DMS 273 (cell line): Measurements from ENCODE around the gene ESRRG.
A peak's percentile ranks its signal among the peaks of the same experiment; 100 is the strongest.

Experiments used
- DNase-seq: peaks from one replicate; lab custom pipeline; 2025; ENCODE audit not compliant: unreplicated experiment; lab: John Stamatoyannopoulos, UW

Gene ESRRG

DNA sequence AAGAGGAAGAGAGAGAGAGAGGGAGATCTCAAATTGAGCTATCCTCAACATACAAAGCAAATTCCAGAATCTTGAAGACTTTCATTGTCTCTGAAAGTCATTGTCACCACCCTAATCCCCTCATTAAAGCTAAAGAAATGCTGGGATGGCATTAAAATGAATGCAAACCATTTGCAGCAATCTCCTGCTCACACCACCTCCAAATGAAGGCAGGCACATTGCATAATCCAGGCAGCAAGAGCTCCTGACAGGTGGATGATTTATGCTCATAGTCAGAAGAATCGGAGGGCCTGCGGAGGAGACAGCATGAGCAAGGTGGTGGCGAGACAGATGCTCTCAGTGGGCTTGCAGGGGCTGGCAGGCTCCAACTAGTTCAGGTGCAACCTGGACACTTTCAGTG lies 90.2 kb downstream of the ESRRG start:
- DNase-seq, result peak; percentile 25

DNA sequence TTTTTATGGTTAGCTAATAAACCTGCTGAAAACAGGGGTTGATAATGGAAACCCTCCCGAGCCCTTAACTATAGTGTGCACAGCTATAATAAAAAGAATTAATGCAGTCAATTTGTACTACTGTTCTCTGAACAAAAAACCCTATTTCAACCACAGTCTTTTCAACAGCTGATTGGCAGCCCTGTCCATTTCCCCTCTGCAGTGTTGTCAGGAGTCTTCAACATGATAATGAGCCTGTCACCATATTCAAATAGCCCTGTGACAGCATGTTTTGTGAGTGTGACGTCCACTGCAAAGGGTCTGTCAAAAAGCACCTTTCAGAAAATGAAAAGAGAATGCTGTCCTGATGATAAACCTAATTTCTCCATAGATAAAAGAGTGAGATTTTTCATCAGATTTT lies 92.7 kb downstream of the ESRRG start:
- no peak for DNase-seq

DNA sequence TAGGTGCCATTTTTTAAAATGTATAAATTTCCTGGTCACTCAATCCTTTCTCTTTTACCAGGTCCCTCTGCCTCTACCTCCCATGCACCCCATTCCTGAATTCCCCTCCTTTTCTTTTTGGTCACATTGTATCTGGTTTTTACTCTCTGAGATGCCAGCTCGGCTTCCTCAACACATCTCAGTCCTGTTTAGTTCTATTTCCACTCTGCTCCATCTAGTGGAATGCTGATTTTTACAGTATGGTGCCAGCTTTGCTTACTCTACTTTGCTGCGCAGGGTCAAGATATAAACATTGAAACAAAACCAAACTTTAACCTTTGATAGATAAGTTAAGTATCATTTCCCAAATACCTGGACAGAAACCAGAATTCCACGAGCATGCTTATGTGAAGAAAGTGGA lies 96.0 kb downstream of the ESRRG start:
- DNase-seq, result no peak

DNA sequence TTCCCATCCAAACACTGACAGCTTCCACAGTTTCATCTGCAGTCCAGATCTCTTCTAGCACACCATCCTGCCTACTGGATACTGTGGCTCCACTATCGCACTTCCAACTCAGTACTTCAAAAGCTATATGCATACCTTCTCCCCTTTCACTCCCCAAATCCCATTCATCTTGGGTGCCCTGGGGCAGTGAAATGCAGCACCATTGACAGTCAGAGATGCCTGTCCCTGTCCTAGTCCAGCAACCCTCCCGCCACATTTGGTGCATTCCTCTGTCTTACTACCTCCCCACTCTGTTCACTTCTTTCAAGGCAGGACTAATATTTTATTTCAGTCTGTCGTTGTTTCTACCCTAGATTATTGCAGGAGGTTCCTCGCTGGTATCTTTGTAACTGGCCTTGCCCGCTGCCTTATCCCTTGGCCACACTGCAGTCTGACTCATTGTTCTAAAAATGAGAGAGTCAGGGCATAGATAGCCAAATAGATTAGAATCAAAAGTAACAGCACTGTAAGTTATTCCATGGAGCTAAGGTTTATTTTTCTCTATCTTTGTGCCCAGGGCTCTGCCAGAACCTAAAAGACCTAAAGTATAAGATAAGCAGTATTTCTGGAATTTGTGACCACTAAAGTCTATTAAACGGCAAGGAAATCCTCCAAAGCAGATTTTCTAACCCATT lies 96.7 kb downstream of the ESRRG start:
- DNase-seq, result no peak

DNA sequence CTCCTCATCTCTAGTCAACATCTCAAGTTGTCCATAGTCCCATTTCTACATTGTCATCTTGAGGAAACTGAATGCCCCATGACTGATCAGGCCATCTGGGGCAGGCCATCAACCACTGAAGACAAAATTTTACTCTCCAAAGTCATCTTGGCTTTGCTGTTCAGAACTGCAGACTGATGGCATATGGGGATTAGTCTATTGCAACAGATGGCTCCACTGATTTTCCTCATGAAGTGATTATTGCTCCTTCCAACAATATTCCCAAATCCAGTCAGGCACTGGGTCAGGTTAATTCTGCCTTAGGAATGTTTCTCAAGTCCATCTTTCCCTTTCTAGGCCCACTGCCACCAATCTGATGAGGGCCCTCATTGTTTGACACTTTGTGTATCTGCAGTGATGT lies 101.7 kb downstream of the ESRRG start:
- DNase-seq, result peak; percentile 54

DNA sequence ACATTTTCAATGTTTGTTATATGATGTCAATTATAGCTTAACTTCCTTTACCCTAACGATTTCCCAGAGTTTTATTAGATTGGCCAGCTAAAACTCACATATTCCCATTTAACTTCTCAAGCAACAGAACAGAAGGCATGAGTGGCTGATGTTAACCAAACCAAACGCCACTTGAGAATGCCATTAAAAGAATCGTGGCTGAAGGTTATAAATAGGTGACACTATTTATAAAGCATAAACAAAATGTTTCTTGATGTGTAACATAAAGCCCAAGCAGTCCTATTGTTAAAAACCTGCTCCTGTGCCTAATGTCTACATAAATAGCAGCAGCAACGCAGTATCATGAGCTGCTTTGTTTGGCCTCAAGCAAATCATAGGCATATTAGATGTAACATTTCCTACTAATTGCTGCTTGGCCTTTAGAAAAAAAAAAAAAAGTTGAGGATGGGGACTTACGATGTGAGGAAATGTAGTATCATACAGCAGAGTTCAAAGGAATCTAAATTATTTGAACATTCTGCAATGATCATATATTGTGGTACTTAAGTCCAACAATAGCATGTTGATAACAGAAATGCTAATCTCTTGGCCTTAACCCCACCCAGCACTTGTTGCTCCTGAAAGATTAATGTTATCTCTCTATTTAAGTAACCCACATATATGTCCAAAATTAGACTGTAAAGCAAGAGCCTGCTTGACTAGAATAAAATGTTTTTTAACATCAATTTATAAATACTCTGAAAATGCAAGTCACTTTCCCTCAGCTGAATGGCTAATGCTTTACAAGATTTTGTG lies 106.0 kb downstream of the ESRRG start:
- no peak for DNase-seq

DNA sequence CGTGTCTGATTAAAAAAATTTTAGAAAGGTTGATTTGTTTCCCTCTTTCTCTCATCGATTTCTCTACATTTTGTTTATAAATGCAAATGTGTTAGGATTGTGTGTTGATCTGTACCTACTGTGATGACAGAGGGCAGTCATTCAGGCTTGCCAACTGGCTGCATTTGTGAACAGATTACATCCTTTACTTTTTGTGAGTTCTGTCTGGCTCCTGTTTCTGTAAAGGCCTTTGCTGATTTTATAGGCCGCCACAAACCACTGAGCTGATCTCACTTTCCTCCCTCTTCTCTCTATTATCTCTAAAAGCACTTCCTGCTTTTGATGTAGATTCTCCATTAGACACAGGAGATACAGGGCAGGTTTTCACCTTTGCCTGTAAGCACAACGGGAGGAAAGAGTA lies 106.8 kb downstream of the ESRRG start:
- DNase-seq, result no peak

DNA sequence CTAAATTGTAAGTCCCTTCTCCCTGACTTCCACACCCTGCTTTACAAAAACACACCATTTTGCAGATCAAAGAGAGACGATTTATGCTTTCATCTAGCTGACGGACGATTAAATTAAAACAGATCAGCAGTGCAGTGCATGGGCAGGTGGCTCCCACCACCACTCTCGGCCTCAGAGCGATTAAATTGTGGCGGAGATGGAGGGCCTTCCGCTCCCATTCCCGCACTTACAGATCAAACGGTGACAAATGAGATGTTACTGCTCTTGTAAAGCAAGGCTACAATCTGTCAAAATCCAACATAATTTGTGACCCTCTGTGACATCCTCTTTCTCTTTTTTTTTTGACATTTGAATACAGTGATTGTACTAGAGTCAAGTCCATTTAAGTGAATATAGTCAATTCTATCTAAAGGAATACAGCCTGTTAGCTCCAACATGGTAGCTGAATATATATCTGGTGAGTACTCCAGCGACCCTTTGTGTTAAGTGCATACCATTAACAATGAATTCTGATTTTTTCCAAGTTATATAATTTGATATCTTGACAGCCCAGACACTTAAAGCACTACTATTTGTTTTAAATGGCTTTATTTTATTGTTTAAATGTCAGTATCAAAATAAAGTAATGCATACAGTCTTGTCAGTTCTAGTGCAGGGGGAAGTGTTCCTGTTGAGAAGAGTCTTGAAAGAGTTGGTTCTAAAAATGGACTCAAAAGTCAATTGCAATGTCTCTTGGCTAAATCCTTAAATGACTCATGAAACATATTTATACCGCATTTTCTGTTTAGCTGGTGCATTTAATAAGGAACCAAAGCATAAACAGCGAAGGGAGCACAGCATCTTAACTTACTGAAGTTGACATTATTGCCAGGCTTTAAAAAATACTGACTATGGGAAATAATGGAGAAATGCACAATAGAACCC lies 109.0 kb downstream of the ESRRG start:
- DNase-seq, result no peak

DNA sequence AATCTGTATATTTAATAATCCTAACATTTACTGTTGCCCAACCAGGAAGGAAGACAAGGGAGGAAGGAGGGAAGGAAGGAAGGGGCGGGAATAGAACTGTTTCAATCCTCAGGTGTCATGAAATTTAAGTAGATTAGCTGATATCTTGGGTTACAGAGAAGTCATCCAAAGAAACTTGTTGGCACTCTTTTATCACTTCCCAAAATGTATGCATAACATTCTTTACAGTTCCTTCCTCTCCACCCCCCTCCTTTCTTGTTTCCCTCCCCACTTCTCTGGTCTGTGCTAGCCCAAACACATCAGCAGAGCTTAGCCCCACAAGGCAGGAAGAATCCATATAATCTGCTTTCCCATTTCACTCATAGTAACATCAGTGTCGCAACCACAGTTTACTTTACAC lies 110.9 kb downstream of the ESRRG start:
- no peak for DNase-seq

DNA sequence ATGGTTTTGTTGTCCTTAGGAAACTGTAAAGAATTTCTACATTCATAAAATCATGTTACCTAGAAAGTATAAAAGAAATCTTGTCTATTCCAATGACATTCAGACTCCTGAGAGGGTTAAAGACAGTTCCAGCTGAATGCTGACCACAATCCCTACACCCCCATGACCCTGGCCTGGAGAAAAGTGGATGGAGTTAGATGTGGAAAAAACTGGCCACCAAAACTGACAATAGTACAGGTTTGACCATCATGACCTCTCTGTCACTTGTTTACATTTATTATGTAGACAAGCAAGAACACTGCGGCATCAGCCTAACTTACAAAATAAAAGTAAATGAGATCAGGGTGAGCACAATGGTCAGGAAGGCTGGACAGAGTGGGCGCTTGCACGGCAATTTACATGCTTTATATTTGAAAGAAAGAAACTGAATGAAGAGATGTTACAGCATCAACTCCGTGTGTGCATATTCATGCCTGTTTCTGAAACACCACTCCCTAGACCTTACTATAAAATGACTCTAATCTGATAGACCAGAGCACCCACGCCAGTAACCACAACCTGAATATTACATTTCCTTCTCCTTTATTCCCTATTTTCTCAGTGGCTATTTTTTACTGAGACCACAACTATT lies 116.0 kb downstream of the ESRRG start:
- DNase-seq, result no peak

DNA sequence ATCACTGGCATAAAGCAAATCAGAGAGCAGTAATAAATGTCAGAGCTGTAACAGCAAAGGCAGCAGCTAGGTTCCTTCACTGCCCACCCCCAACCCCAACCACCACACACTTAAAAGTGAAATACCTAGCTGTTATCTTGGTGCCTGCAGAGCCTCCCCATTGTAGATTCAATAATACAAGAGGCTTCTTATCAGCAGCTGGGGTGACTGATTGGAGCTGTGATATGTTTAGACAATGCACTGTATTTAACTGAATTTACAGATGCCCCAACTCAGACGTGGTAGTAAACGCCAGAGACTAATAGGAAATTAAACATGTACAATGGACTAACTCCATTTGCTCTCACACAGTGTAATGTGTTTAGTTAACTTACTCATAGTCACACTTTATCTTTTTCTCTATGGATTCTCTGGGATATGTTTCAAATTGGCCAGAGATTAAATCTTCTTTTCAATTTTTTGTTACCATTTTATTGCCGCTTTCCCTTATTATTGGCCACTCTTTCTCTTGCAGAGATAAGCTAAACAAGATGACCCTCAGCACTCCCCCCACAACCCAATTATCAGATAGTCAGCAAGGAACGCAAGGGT lies 117.1 kb downstream of the ESRRG start:
- no peak for DNase-seq

DNA sequence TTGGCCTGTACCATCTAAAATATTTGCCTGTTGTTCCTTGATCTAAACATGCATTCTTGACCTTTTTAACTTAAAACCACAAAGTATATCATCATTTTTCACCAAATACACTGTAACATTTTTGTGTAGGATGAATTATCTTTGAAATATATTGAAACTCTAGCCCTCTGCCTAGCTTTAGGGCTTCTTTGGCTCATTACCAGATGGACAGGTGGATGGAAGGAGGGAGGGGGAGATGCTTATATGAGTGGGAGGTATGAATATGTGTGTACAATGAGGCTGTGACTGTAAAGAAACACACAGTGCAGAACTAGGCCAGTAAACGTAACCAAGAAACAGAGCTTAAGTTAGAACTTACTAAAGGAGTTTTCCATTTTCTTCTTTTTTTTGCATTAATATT lies 118.5 kb downstream of the ESRRG start:
- DNase-seq, result peak; percentile 74

DNA sequence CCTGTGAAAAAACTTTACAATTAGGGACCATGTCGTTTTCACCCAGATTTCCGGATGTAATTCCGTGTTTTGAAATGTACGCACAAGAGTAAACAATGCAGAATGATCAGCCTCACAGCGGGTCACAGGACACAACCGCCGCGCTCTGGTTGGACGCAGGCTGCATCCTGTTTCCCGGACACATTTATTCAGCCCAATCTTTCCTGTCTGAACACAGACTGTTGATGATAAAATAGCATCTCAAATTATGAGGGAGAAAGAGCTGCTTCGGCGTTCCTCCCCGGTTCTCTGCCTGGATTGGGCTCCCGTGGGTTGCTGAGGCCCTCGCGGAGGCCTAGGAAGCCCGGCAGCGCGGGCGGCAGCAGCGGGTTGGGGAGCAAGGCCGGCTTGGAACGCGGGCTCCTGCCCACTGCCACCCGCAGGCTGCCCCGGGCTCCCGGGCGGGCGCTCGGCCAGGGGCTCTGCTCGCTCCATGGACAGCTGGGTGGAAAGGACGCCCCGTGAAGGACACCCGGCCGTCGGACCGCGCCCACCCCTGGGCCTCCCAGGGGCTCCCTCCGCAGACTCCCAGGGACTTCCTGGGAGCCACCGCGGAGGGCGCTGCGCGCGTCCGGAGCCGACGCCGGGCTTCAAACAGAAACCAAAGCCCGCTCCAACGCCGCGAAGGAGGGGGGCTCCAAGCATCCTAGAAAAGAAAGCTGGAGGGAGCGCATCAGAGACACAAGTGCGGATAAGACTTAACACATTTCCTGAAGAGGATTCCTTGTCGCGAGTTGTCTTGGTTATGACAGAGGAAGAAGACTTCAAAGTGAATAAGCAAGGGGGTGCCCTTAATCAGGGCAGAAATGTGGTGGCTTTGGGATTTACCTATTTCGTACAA lies 122.3 kb downstream of the ESRRG start:
- DNase-seq, result peak; percentile 90

DNA sequence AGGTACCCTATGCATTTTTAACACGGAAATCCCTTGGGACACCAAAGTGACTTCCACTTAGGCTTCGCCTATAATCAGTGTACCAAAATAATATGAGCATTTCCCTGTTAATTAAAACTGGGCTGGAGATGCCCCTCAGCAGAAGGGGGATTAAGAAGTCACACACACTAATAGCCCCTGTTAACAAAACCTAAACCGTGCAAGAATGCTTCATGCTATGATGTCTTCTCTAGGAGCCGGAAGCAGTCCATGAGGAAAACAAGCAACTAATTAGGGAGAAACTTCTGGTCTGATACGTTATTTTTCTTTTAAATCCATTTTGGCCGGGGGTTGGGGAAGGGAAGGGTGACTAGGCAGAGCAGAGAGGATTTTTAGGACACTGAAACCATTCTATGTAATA lies 123.4 kb downstream of the ESRRG start:
- no peak for DNase-seq

DNA sequence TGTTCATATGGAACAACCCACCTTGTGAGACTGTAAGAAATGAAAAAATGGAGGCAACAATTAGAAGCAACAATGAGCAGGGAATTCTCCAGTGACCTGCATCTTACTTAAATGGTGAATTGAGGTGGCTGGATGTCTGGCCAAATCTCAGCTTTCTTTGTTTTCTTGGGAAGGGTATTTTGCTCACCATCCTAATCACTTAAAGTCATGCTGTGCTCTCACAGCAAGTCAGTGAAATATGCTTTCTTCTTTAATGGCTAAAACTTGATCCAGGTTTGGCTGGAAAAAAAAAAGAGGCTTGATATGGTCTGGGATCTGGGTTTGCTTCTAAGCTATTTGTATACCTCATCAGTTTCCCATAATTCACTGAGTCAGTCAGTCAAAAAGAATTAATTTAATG lies 124.8 kb downstream of the ESRRG start:
- DNase-seq, result no peak

DNA sequence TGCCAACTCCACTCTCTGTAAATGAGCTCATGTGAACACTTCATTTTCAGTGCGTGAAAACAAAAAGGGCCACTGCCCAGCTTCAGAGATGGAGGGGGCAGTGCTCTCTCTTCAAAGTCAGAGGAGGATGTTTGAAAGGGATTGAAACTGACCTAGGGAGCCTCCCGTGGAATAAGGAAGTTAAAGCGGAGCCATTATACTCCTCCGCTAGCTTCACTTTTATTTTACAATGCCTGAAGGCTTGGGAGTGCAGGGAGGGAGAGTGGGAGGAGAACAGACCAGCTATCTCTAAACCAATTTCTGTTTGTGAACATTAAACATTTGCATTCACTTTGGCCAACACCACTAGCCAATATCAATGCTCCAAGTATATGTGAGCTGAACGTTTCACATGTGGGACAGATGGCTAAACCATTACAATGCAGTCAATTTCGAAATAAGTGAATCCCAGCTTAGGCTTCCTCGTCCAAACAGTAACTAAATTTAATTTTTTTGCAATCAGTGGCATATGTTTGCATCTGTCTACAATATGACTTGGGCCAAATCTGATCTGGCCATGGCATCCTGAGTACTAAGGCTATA lies 126.9 kb downstream of the ESRRG start:
- DNase-seq, result no peak

DNA sequence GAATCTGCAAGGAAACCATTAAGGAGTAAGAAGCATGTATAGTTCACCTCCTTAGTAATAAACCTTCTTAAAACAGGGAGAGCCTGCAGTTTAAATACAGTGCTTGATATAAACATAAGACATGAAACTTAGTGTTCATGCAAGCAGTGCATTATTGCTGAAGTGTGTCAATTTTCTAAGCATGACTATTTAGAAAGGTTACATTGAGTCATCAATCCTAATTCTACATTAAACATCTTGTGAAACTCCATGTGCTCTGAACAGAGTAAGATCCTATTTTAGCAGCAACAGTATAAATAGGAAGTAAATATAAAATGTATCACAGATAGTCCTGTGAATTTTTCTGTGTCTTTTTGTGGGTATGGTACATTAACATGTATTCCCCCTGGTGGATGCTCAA lies 135.5 kb downstream of the ESRRG start:
- DNase-seq, result no peak

DNA sequence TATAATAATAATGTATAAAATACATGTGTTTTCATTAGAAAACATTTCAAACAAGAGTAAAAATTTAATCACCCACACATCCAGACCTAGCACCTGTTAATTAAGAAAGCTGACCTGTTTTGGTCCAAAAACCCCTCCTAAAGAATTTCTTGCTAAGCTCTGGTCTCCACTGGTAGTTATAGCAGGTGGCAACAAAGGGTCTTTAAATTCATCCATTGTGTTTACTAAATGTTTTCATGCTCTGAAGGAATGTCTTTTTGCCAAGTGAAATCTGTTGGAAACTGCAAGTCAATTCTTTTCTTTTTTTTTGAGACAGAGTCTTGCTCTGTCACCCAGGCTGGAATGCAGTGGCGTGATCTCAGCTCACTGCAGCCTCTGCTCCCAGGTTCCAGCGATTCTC lies 141.1 kb downstream of the ESRRG start:
- no peak for DNase-seq

DNA sequence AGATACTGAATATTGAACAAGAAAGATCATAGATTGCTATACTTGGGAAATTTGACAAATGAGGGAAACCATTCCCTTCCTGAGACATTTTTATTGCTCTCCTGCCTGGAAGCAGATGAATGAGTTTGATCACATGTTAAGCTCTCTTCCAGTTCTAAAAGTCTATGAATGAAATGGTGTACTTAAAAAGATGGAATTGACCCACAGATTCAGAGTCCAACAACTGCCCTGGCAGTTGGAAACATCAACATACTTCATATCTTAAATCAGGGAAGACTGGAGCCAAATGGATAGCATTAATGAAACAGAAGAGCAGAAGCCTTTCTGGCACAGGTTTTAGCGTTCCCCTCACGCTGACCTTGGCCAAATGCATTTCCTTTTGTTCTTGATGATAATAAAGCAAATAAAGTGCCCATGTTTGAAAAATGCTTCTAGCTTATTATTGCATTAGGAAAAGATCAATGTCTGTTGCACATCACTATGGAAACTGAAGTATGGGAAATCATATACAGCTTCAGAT lies 142.6 kb downstream of the ESRRG start:
- DNase-seq, result no peak
